Activated T-helper 1 cell treated with anti-CD3 and anti-CD28 coated beads, Interleukin-12 subunit alpha, Interleukin-12 subunit beta, Interleukin-2, Interleukin-4 antibody, amounts not matched to agents 30 ng/mL and 10 ng/mL and 1 ng/mL, durations not matched to agents 14 hours and 24 hours and 36 hours (primary cell): ENCODE results near the gene OTUD6A. TPM values are rescaled to one million over a fixed set of nuclear protein-coding genes. Genes with fewer than 3 reads are reported as not detected.

Experiments
- DNase-seq: peaks from one replicate; pipeline ENCODE4 v3.0.0; 2021; ENCODE audit warnings: low spot score
- H3K27ac Mint-ChIP-seq: one replicate; pipeline ENCODE4 v1.8.0; 2021; ENCODE audit warnings: mild to moderate bottlenecking, mixed read lengths
- H3K27me3 Mint-ChIP-seq: one replicate; pipeline ENCODE4 v1.8.0; 2022; ENCODE audit warnings: mild to moderate bottlenecking, moderate library complexity, mixed read lengths; ENCODE audit not compliant: insufficient read depth
- H3K36me3 Mint-ChIP-seq: one replicate; pipeline ENCODE4 v1.8.0; 2021; ENCODE audit warnings: low read depth, mixed read lengths
- H3K4me1 Mint-ChIP-seq: one replicate; pipeline ENCODE4 v1.8.0; 2021; ENCODE audit warnings: low read depth, mixed read lengths
- H3K4me3 Mint-ChIP-seq: one replicate; pipeline ENCODE4 v1.8.0; 2021; ENCODE audit warnings: mild to moderate bottlenecking, moderate library complexity, mixed read lengths
- H3K9me3 Mint-ChIP-seq: one replicate; pipeline ENCODE4 v1.8.0; 2021; ENCODE audit warnings: mixed read lengths
- intact Hi-C: fragments of 100-400 bp; cut with micrococcal nuclease; formaldehyde crosslinking; loops from one replicate; pipeline ENCODE4 v1.15.1; 2024
- total RNA-seq: library from RNA; stranded (reverse); gene quantifications from 2 replicates; pipeline ENCODE4 v1.2.3, GENCODE V29; 2022

Gene OTUD6A
- total RNA-seq, 1 donor from 2014 or later, result not detected

GRCh38 chrX:70034646-70035045 is 27.6 kb upstream of the OTUD6A start:
- peaks cover 3% of the 10 kb centered on the region for H3K27me3 Mint-ChIP-seq
- DNase-seq, result no peak
- no peak overlapping the region for H3K27ac Mint-ChIP-seq
- H3K9me3 Mint-ChIP-seq, result no peaks in the 10 kb centered on the region
- H3K36me3 Mint-ChIP-seq, result no peaks in the 10 kb centered on the region
- intact Hi-C loops, result loop anchor here (5.0 kb wide), 2 partner anchors 63 to 417 kb away; partner anchors contain the start of gene EDA
- H3K4me3 Mint-ChIP-seq, result no peak overlapping the region
- peaks cover 22% of the 10 kb centered on the region for H3K4me1 Mint-ChIP-seq

GRCh38 chrX:70038515-70038914 is 23.7 kb upstream of the OTUD6A start:
- Mint-ChIP-seq H3K36me3 (no peaks in the 10 kb centered on the region), H3K27ac (no peak overlapping the region), H3K27me3 (no peaks in the 10 kb centered on the region), H3K4me1 (peaks cover 4% of the 10 kb centered on the region), H3K9me3 (no peaks in the 10 kb centered on the region), H3K4me3 (no peak overlapping the region)
- intact Hi-C loops, result no loop called here
- no peak for DNase-seq

- peaks cover 3% of the 10 kb centered on the region for H3K4me1 Mint-ChIP-seq
- intact Hi-C loops, result no loop called here
Observed at GRCh38 chrX:70038951-70039350, 23.3 kb upstream of the OTUD6A start.

GRCh38 chrX:70039758-70040157 is 22.5 kb upstream of the OTUD6A start:
- no peak for DNase-seq
- Mint-ChIP-seq H3K4me3 (no peak overlapping the region), H3K27ac (no peak overlapping the region), H3K36me3 (no peaks in the 10 kb centered on the region), H3K4me1 (no peaks in the 10 kb centered on the region), H3K27me3 (no peaks in the 10 kb centered on the region), H3K9me3 (no peaks in the 10 kb centered on the region)
- intact Hi-C loops, result no loop called here

More at GRCh38 chrX:70038951-70039350, 23.3 kb upstream of the OTUD6A start:
- no peak overlapping the region for H3K27ac Mint-ChIP-seq
- no peaks in the 10 kb centered on the region for H3K27me3 Mint-ChIP-seq
- no peaks in the 10 kb centered on the region for H3K36me3 Mint-ChIP-seq
- no peak for DNase-seq
- H3K4me3 Mint-ChIP-seq, result no peak overlapping the region
- H3K9me3 Mint-ChIP-seq, result no peaks in the 10 kb centered on the region

GRCh38 chrX:70041993-70042392 is 20.3 kb upstream of the OTUD6A start:
- no peak for DNase-seq
- Mint-ChIP-seq H3K4me3 (no peak overlapping the region), H3K27ac (no peak overlapping the region), H3K27me3 (no peaks in the 10 kb centered on the region), H3K9me3 (no peaks in the 10 kb centered on the region), H3K36me3 (no peaks in the 10 kb centered on the region), H3K4me1 (no peaks in the 10 kb centered on the region)
- intact Hi-C loops, result no loop called here

GRCh38 chrX:70042399-70043371 is 19.6 kb upstream of the OTUD6A start:
- DNase-seq, result no peak
- Mint-ChIP-seq H3K9me3 (no peaks in the 10 kb centered on the region), H3K27ac (no peak overlapping the region), H3K4me3 (no peak overlapping the region), H3K36me3 (no peaks in the 10 kb centered on the region), H3K4me1 (no peaks in the 10 kb centered on the region), H3K27me3 (no peaks in the 10 kb centered on the region)
- intact Hi-C loops, result no loop called here

- intact Hi-C loops, result no loop called here
- Mint-ChIP-seq H3K4me1 (no peaks in the 10 kb centered on the region), H3K27ac (no peak overlapping the region), H3K27me3 (peaks cover 4% of the 10 kb centered on the region), H3K36me3 (no peaks in the 10 kb centered on the region), H3K9me3 (no peaks in the 10 kb centered on the region), H3K4me3 (no peak overlapping the region)
- DNase-seq, result no peak
Observed at GRCh38 chrX:70043685-70044084, 18.6 kb upstream of the OTUD6A start.

- H3K9me3 Mint-ChIP-seq, result no peaks in the 10 kb centered on the region
- no peaks in the 10 kb centered on the region for H3K4me1 Mint-ChIP-seq
- no peaks in the 10 kb centered on the region for H3K36me3 Mint-ChIP-seq
- no peak overlapping the region for H3K27ac Mint-ChIP-seq
- DNase-seq, result no peak
- intact Hi-C loops, result no loop called here
- H3K4me3 Mint-ChIP-seq, result no peak overlapping the region
- H3K27me3 Mint-ChIP-seq, result peaks cover 4% of the 10 kb centered on the region
Observed at GRCh38 chrX:70044541-70045245, 17.6 kb upstream of the OTUD6A start.

- no peaks in the 10 kb centered on the region for H3K36me3 Mint-ChIP-seq
- no peak overlapping the region for H3K27ac Mint-ChIP-seq
- no peak for DNase-seq
- intact Hi-C loops, result no loop called here
- H3K9me3 Mint-ChIP-seq, result no peaks in the 10 kb centered on the region
- peaks cover 4% of the 10 kb centered on the region for H3K27me3 Mint-ChIP-seq
- no peaks in the 10 kb centered on the region for H3K4me1 Mint-ChIP-seq
- no peak overlapping the region for H3K4me3 Mint-ChIP-seq
Observed at GRCh38 chrX:70046978-70047377, 15.3 kb upstream of the OTUD6A start.

GRCh38 chrX:70049406-70049805 is 12.9 kb upstream of the OTUD6A start:
- intact Hi-C loops, result no loop called here
- no peak overlapping the region for H3K4me3 Mint-ChIP-seq
- no peaks in the 10 kb centered on the region for H3K4me1 Mint-ChIP-seq
- H3K27ac Mint-ChIP-seq, result no peak overlapping the region
- DNase-seq, result no peak
- H3K27me3 Mint-ChIP-seq, result peaks cover 7% of the 10 kb centered on the region
- no peaks in the 10 kb centered on the region for H3K36me3 Mint-ChIP-seq
- no peaks in the 10 kb centered on the region for H3K9me3 Mint-ChIP-seq

GRCh38 chrX:70049925-70050324 is 12.3 kb upstream of the OTUD6A start, which contains the start of gene AWAT2:
Gene AWAT2 (minus strand): TSS chrX:70049938. CDS start chrX:70049932, 6 bp downstream.
- Mint-ChIP-seq H3K4me3 (no peak within 1 kb of the TSS), H3K27me3 (peaks cover 7% of the 10 kb centered on the region), H3K27ac (no peak within 1 kb of the TSS), H3K9me3 (no peaks in the 10 kb centered on the region), H3K36me3 (no peaks in the 10 kb centered on the region), H3K4me1 (no peaks in the 10 kb centered on the region)
- no peak for DNase-seq
- intact Hi-C loops, result no loop called here

- Mint-ChIP-seq H3K27ac (no peak overlapping the region), H3K4me3 (no peak overlapping the region), H3K9me3 (no peaks in the 10 kb centered on the region), H3K27me3 (peaks cover 6% of the 10 kb centered on the region), H3K4me1 (no peaks in the 10 kb centered on the region), H3K36me3 (no peaks in the 10 kb centered on the region)
- no peak for DNase-seq
- intact Hi-C loops, result no loop called here
Observed at GRCh38 chrX:70052895-70053615, 9.2 kb upstream of the OTUD6A start.
